Chondrocyte (in vitro differentiated cells): Measurements from ENCODE around the gene SRSF8. TPM values are rescaled to one million over a fixed set of nuclear protein-coding genes. Genes with fewer than 3 reads are reported as not detected.

Experiments used
- DNase-seq: peaks from one replicate; pipeline ENCODE4 v3.0.0; 2021; ENCODE audit warnings: mixed read lengths, low spot score
- H3K27ac Mint-ChIP-seq: one replicate; pipeline ENCODE4 v1.8.0; 2021; ENCODE audit warnings: mild to moderate bottlenecking, moderate library complexity, mixed read lengths; ENCODE audit not compliant: unreplicated experiment
- H3K27me3 Mint-ChIP-seq: 2 replicates; pipeline ENCODE4 v1.8.0; 2021; ENCODE audit warnings: low read depth, mixed read lengths
- H3K36me3 Mint-ChIP-seq: 2 replicates; pipeline ENCODE4 v1.8.0; 2021; ENCODE audit warnings: low read depth, mixed read lengths
- H3K4me1 Mint-ChIP-seq: 2 replicates; pipeline ENCODE4 v1.8.0; 2021; ENCODE audit warnings: low read depth, mild to moderate bottlenecking, mixed read lengths
- H3K4me3 Mint-ChIP-seq: one replicate; pipeline ENCODE4 v1.8.0; 2021; ENCODE audit warnings: mild to moderate bottlenecking, moderate library complexity, mixed read lengths; ENCODE audit not compliant: unreplicated experiment
- H3K9me3 Mint-ChIP-seq: 2 replicates; pipeline ENCODE4 v1.8.0; 2021; ENCODE audit warnings: low read depth, mixed read lengths
- CTCF ChIP-seq: fragments of 200-600 bp; sonication (generic); IDR thresholded peaks from 2 replicates; pipeline ENCODE4 v1.5.0; 2021; ENCODE audit warnings: antibody characterized with exemption, mild to moderate bottlenecking, moderate library complexity
- total RNA-seq: library from RNA; stranded (reverse); gene quantifications from 3 replicates; pipeline ENCODE4 v1.2.1, GENCODE V29; 2021

SRSF8 gene
- total RNA-seq, 1 donor from 2014 or later: 45.5 TPM

DNA sequence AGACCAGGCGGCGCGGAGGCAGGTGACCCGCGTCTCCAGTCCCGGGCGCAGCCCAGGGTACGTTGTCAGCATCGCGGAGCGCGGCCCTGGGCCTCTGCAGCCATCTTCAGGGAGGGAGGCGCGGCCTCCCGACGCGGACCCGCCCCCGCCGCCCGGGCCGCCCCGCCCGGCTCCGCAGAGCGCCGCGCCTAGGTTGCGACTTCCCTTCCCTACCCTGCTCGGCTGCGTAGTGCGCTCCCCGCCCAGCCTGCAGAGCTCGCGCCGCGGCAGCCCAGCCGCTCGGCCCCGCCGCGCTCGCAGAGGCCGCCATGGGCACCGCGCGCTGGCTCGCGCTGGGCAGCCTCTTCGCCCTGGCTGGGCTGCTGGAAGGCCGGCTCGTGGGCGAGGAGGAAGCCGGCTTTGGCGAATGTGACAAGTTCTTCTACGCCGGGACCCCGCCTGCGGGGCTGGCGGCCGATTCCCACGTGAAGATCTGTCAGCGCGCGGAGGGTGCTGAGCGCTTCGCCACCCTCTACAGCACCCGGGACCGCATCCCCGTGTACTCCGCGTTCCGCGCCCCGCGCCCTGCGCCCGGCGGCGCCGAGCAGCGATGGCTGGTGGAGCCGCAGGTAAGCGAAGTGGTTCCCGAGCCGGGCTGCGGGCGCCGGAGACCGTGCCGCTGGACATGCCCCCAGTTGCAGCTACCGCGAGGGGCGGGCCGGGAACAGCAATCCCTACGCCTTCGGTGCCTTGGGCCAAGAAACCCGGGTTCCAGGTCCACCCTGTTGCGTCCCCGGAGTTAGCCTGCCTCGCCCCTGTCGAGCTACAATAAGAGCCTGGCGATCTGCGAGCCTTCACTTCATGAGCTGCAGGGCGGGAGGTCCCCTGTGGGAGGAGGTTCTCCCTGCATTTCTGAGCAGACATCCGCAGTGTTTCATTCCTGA lies 23.2 kb downstream of the SRSF8 start, which contains the start of gene ENDOD1:
Gene ENDOD1 (plus strand): TSS at position 227 of the 923 bp plus-strand sequence. CDS start 82 bp downstream, at position 309.
- Mint-ChIP-seq H3K27me3 (no peaks in the 10 kb centered on the region), H3K36me3 (peaks cover 2% of the 10 kb centered on the region), H3K27ac (peak within 1 kb of the TSS; percentile 89), H3K4me1 (peaks cover 50% of the 10 kb centered on the region), H3K9me3 (no peaks in the 10 kb centered on the region), H3K4me3 (peak within 1 kb of the TSS; percentile 95)
- peak; percentile 50 for TF ChIP-seq CTCF
- peak; percentile 95 for DNase-seq

GRCh38 chr11:95091663-95092180 lies 25.0 kb downstream of the SRSF8 start:
- Mint-ChIP-seq H3K9me3 (no peaks in the 10 kb centered on the region), H3K27ac (no peak overlapping the region), H3K4me3 (peak overlapping the region; percentile 7), H3K4me1 (peaks cover 68% of the 10 kb centered on the region), H3K36me3 (no peaks in the 10 kb centered on the region), H3K27me3 (no peaks in the 10 kb centered on the region)
- no peak for DNase-seq
- no peak for TF ChIP-seq CTCF

GRCh38 chr11:95092549-95093324 lies 26.0 kb downstream of the SRSF8 start:
- Mint-ChIP-seq H3K27me3 (no peaks in the 10 kb centered on the region), H3K4me1 (peaks cover 77% of the 10 kb centered on the region), H3K36me3 (no peaks in the 10 kb centered on the region), H3K27ac (peak overlapping the region; percentile 55), H3K9me3 (no peaks in the 10 kb centered on the region), H3K4me3 (no peak overlapping the region)
- peak; percentile 71 for TF ChIP-seq CTCF
- DNase-seq: no peak

GRCh38 chr11:95093548-95093947 lies 26.8 kb downstream of the SRSF8 start:
- Mint-ChIP-seq H3K9me3 (no peaks in the 10 kb centered on the region), H3K27me3 (no peaks in the 10 kb centered on the region), H3K4me1 (peaks cover 77% of the 10 kb centered on the region), H3K36me3 (peaks cover under 1% of the 10 kb centered on the region), H3K4me3 (no peak overlapping the region), H3K27ac (peak overlapping the region; percentile 55)
- TF ChIP-seq CTCF: no peak
- no peak for DNase-seq
